Stomach smooth muscle (tissue), 2 donors: Measurements from ENCODE around the gene FAM20C.
"Not testable (repeated sequence)": the region's sequence is repeated elsewhere in the genome, so short reads cannot be mapped to it uniquely, and the experiment has no call there.

Source experiments
- H3K27ac ChIP-seq: one replicate; pipeline ENCODE4 v1.7.0; 2013; ENCODE audit warnings: mild to moderate bottlenecking, low read length, inconsistent platforms
- H3K27me3 ChIP-seq, 2 donors: one replicate each; pipeline ENCODE4 v1.7.0; 2013; ENCODE audit warnings: low read length in 2 of 2; ENCODE audit not compliant: insufficient read depth in 2 of 2, control insufficient read depth in 1 of 2
- H3K36me3 ChIP-seq, 2 donors: one replicate each; pipeline ENCODE4 v1.7.0; 2013; ENCODE audit warnings: low read length in 2 of 2; ENCODE audit not compliant: control insufficient read depth in 2 of 2, insufficient read depth in 2 of 2
- H3K4me1 ChIP-seq: one replicate; pipeline ENCODE4 v1.7.0; 2013; ENCODE audit warnings: low read length; ENCODE audit not compliant: control insufficient read depth, insufficient read depth
- H3K4me3 ChIP-seq, 2 donors: one replicate each; pipeline ENCODE4 v1.7.0; 2013; ENCODE audit warnings: low read length in 2 of 2
- H3K9ac ChIP-seq, 2 donors: one replicate each; pipeline ENCODE4 v1.7.0; 2013; ENCODE audit warnings: low read length in 2 of 2, mild to moderate bottlenecking in 1 of 2
- H3K9me3 ChIP-seq, 2 donors: one replicate each; pipeline ENCODE4 v1.7.0; 2013; ENCODE audit warnings: low read length in 2 of 2; ENCODE audit not compliant: control insufficient read depth in 2 of 2
- donor health status: healthy.
- donor health status: Pancreatic carcinoma.

FAM20C gene

GRCh38 chr7:176381-176780 is 16.0 kb upstream of the FAM20C start:
- H3K4me1 ChIP-seq = peaks cover 26% of the 10 kb centered on the region

GRCh38 chr7:176786-177459 is 15.4 kb upstream of the FAM20C start:
- Histone ChIP-seq H3K27ac (no peak overlapping the region), H3K4me1 (peaks cover 26% of the 10 kb centered on the region), H3K4me3 (no peak overlapping the region), H3K36me3 (no peaks in the 10 kb centered on the region), H3K9me3 (no peaks in the 10 kb centered on the region), H3K9ac (no peak overlapping the region), H3K27me3 (no peaks in the 10 kb centered on the region)

More at GRCh38 chr7:176381-176780, 16.0 kb upstream of the FAM20C start:
- Histone ChIP-seq H3K9me3 (no peaks in the 10 kb centered on the region), H3K9ac (no peak overlapping the region), H3K4me3 (no peak overlapping the region), H3K27me3 (no peaks in the 10 kb centered on the region), H3K27ac (peak overlapping the region; percentile 18), H3K36me3 (no peaks in the 10 kb centered on the region)

GRCh38 chr7:178444-178843 is 13.9 kb upstream of the FAM20C start:
- no peaks in the 10 kb centered on the region for H3K9me3 ChIP-seq
- H3K9ac ChIP-seq = no peak overlapping the region
- H3K4me3 ChIP-seq = no peak overlapping the region
- no peaks in the 10 kb centered on the region for H3K36me3 ChIP-seq
- H3K27me3 ChIP-seq = no peaks in the 10 kb centered on the region
- peaks cover 24% of the 10 kb centered on the region for H3K4me1 ChIP-seq
- no peak overlapping the region for H3K27ac ChIP-seq

- Histone ChIP-seq H3K4me3 (peak overlapping the region in 1 of 2 donors; percentile 29), H3K4me1 (peaks cover 18% of the 10 kb centered on the region), H3K9ac (no peak overlapping the region), H3K27me3 (no peaks in the 10 kb centered on the region), H3K36me3 (no peaks in the 10 kb centered on the region), H3K27ac (no peak overlapping the region), H3K9me3 (no peaks in the 10 kb centered on the region)
These were observed 13.1 kb upstream of the FAM20C start for GRCh38 chr7:179209-179681.

GRCh38 chr7:179948-180694 is 12.2 kb upstream of the FAM20C start:
- Histone ChIP-seq H3K4me3 (no peak overlapping the region), H3K27ac (no peak overlapping the region), H3K4me1 (peaks cover 18% of the 10 kb centered on the region), H3K9me3 (no peaks in the 10 kb centered on the region), H3K36me3 (no peaks in the 10 kb centered on the region), H3K9ac (no peak overlapping the region), H3K27me3 (no peaks in the 10 kb centered on the region)

- Histone ChIP-seq H3K27ac (no peak overlapping the region), H3K27me3 (no peaks in the 10 kb centered on the region), H3K4me3 (no peak overlapping the region), H3K36me3 (no peaks in the 10 kb centered on the region), H3K4me1 (peaks cover 10% of the 10 kb centered on the region), H3K9ac (no peak overlapping the region), H3K9me3 (no peaks in the 10 kb centered on the region)
These were observed 10.6 kb upstream of the FAM20C start for GRCh38 chr7:181738-182137.

- peaks cover 10% of the 10 kb centered on the region for H3K4me1 ChIP-seq
- H3K27me3 ChIP-seq, H3K9ac ChIP-seq, H3K36me3 ChIP-seq, H3K27ac ChIP-seq, H3K9me3 ChIP-seq, H3K4me3 ChIP-seq: not testable (repeated sequence)
These were observed 9.9 kb upstream of the FAM20C start for GRCh38 chr7:182502-182901.

- Histone ChIP-seq H3K9ac (no peak overlapping the region), H3K4me1 (peaks cover 10% of the 10 kb centered on the region), H3K27ac (no peak overlapping the region), H3K9me3 (no peaks in the 10 kb centered on the region), H3K27me3 (no peaks in the 10 kb centered on the region), H3K36me3 (no peaks in the 10 kb centered on the region), H3K4me3 (no peak overlapping the region)
These were observed 8.7 kb upstream of the FAM20C start for GRCh38 chr7:183496-184292.

GRCh38 chr7:184294-185264 is 7.8 kb upstream of the FAM20C start:
- H3K9me3 ChIP-seq = no peaks in the 10 kb centered on the region
- H3K27me3 ChIP-seq = no peaks in the 10 kb centered on the region
- H3K27ac ChIP-seq = no peak overlapping the region
- H3K36me3 ChIP-seq = no peaks in the 10 kb centered on the region
- peaks cover 10% of the 10 kb centered on the region for H3K4me1 ChIP-seq
- no peak overlapping the region for H3K4me3 ChIP-seq
- peak overlapping the region in 1 of 2 donors; percentile 13 for H3K9ac ChIP-seq
